GM10266 (cell line): ENCODE results near the gene SPAG16.
"Not testable (repeated sequence)": the region's sequence is repeated elsewhere in the genome, so short reads cannot be mapped to it uniquely, and the experiment has no call there.

Experiments used
- DNase-seq: peaks from one replicate; pipeline ENCODE4 v3.0.0; 2012; ENCODE audit errors: extremely low spot score
- TF ChIP-seq, protein P1 (sequence below): IDR thresholded peaks from 2 replicates; pipeline ENCODE4 v1.5.1; 2012; ENCODE audit warnings: mild to moderate bottlenecking, low read depth; ENCODE audit not compliant: control insufficient read depth, insufficient read depth; ENCODE audit errors: missing control alignments

SPAG16 gene

DNA sequence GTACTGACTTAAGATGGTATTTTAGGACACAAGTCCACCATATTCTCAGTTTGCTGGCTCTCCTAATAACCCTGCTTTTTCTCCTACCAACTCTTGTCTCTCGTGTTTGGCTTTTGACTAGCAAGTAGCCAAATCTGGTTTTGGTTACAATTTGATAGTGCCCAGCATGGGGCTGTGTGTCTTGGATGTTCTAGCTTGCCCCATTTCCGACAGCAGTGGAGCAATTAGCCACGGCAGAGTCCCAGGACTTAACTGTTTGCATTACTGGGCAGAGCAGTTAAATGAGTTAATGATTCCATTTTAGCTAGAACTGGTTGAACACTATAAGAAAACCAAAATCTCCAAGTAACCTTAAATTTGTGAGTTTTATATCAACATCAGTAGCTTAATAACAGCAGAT is 18.6 kb upstream of the SPAG16 start:
- DNase-seq: no peak

DNA sequence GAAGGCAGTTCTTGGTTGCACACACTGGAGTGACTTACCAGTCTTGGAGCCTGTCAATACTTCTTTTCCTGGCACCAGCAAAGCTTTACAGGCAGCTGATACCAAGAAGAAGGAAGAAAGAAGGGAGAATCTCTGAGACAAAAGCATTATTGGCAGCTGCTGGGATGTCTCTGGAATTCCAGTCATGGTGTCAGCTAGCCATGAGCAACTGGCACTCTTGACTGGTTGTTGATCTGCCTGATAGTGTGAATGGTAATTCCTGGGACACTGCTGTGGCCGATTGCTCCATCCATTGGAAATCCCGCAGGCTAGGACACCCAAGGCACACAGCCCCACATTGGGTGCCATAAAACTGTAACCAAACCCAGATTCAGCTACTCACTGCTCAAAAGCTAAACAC is 17.8 kb upstream of the SPAG16 start:
- TF ChIP-seq, protein P1, sequence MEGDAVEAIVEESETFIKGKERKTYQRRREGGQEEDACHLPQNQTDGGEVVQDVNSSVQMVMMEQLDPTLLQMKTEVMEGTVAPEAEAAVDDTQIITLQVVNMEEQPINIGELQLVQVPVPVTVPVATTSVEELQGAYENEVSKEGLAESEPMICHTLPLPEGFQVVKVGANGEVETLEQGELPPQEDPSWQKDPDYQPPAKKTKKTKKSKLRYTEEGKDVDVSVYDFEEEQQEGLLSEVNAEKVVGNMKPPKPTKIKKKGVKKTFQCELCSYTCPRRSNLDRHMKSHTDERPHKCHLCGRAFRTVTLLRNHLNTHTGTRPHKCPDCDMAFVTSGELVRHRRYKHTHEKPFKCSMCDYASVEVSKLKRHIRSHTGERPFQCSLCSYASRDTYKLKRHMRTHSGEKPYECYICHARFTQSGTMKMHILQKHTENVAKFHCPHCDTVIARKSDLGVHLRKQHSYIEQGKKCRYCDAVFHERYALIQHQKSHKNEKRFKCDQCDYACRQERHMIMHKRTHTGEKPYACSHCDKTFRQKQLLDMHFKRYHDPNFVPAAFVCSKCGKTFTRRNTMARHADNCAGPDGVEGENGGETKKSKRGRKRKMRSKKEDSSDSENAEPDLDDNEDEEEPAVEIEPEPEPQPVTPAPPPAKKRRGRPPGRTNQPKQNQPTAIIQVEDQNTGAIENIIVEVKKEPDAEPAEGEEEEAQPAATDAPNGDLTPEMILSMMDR: no peak
- DNase-seq: no peak

More for the DNA sequence above, 18.6 kb upstream of the SPAG16 start:
- TF ChIP-seq, protein P1: no peak

DNA sequence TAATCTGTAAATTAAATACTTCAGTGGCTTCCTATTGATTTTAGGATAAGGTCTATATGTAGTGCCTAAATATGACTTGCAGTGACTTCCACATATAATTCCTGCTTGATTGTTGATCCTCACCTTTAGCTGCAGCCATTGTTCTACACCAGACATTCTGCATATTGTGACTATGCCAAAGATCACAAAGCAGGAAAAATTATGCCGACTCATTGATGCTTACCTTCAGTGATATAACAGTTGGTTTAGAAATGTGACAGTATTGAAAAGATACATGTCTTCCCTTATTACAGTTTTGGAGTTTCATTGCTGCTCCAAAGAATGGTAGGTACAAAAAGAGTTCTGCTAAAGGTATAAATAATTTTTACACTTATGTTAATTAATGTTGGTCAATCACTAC is 12.3 kb upstream of the SPAG16 start:
- TF ChIP-seq, protein P1: no peak
- DNase-seq: no peak

DNA sequence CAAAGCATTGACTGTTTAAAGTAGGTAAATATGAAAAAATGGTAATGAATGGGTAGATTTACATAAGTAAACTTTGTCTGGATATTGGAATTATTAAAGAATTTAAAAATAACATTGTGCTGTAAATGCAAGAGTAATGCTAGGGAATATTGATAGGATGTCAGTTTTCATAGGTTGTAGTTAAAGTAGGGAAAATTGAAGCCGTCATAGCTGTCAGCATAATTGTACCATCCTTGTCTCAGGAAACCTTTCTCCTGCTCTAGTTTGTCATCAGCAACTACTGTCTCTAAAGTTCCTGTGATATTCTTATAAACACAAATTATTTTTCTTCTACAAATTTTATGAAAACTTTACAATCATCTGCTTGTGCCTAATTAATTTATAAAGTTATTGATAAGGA is 10.1 kb upstream of the SPAG16 start:
- TF ChIP-seq, protein P1: no peak

DNA sequence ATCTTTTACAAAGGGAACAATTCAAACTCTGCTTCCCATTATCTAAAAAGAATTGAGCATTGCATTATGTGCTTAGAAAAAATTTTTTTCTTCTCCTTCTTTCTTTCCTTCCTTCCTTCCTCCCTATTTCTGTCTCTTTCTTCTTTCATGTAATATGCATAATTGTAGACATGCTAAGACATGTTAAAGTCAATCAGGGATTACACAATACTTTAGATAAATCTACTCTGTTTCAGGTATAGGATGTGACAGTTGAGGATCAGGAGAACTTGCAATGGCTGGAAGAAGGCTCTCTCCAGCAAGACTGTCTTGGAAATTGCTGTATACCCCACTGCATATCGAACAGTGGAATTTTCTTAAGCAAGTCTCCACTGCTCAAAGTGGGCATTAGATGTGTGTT is 9.0 kb upstream of the SPAG16 start:
- TF ChIP-seq, protein P1: no peak
- DNase-seq: no peak

More for the DNA sequence above, 10.1 kb upstream of the SPAG16 start:
- DNase-seq: no peak

DNA sequence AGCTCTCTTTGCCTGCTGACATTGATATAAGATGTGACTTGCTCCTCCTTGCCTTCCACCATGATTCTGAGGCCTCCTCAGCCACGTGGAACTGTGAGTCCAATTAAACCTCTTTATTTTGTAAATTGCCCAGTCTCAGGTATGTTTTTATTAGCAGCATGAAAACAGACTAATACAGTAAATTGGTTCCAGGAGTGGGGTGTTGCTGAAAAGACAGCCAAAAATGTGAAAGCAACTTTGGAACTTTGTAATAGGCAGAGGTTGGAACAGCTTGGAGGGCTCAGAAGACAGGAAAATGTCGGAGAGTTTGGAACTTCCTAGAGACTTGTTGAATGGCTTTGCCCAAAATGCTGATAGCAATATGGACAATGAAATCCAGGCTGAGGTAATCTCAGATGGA is 7.1 kb upstream of the SPAG16 start:
- DNase-seq: not testable (repeated sequence)

DNA sequence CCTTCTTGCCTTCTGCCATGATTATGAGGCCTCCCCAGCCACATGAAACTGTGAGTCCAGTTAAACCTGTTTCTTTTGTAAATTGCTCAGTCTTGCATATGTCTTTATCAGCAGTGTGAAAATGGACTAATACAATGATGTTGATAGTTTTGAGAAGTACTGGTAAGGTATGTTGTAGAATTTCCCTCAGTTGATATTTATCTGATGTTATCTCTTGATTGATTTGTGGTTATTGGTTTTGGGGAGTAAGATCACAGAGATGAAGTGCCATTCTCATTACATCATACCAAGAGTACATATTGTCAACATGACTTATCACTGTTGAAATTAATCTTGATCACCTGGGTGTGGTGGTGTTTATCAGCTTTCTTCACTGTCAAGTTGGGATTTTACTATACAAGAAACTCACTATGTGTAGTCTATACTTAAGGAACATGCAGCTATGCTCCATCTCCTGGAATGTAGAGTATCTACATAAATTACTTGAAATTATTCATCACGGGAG is 5.1 kb upstream of the SPAG16 start:
- DNase-seq: no peak
- TF ChIP-seq, protein P1: no peak

DNA sequence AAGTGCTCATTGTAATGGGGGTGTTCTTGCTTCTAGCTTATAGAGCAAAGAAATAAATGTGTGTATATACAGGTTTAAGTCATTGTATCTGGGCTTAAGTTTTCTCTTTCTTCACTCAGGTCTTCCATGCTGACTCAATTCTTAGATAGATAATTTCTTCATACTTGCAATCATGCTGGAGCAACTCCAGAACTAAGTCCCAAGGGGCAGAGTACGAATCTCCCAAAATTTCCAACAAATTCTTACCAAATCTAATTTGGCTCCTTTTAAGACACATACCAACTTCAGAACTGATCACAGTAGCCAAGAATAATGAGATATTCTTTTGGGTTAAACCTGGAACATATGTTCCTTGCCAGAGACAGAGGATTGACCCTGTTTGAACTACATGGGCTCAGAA is 4.3 kb upstream of the SPAG16 start:
- TF ChIP-seq, protein P1: no peak
- no peak for DNase-seq
